ENCODE results near the gene NRL.
A peak's percentile ranks its signal among the peaks of the same experiment; 100 is the strongest.
"Not testable (repeated sequence)": the region's sequence is repeated elsewhere in the genome, so short reads cannot be mapped to it uniquely, and the experiment has no call there.

Gene NRL

DNA sequence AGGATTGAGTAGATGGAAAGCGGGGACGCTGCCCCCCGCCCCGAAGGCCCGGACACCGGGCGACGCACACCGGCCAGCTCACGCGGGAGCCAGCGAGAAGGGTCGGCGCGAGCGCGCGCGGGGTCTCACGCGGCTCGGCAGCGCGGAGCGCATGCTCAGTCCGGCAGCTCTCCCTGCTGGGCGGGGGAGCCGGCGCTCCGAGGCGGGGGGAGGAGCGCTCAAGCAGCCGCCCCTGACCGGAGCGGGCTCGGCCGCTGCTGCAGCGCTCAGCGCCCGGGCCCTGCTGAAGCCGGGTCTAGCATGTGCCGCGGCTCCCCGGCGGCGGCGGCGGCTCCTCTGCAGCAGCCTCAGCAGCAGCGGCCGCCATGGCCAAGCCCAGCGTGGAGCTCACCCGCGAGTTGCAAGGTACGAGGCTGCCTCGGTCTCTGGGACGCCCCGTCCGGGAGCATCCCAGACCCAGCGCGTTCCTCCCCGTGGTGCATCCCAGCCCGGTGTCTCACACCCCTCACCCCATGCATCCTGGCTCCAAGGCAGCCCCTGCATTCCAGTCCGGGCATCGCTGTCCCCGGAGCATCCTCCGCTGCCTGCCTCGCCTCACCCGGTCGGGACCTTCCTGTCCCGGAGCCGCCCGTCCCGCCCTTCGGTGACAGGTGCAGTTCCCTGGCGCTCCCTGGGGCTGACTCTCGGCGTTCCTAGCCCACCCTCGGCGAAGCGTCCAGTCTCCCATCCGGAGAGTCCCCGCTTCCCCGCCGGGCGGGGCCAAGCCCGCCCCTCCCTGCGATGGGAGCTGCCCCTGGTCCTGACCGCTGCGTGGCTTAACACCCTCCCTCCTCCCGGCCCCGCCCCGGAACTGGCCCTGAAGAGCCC, 62.7 kb downstream of the NRL start, which contains the start of gene CARMIL3:
Gene CARMIL3 (plus strand): TSS at position 221 of the 867 bp plus-strand sequence. CDS start 145 bp downstream, at position 366.
- DNase-seq (ENCODE audit: low read depth in 3 of 3): peak in 1 of 3 experiments; percentile 51

DNA sequence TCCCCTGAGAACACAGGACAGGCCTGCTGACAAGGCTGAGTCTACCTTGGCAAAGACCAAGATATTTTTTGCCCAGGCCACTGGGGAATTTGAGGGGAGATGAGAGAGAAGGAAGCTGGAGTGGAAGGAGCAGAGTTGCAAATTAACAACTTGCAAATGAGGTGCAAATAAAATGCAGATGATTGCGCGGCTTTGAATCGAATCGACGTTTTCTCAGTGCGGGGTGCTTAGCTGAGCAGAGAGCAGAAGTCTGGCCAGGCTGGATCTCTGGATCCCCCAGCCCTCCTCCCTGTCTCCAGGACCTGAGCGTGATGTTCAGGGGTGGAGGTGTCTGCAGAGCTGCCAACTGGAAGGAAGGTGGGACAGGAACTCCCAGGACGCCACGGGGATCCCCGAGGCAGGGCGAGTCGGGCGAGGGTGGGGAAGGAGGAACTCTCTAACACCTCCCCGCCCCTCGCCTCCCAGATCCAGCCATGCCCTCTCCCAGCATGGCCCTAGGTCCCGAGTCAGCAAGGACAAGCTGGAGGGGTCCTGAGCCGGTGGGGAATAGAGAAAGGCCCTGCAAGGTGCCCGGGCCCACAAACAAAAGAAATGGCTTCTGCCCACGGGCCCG, 63.5 kb downstream of the NRL start:
- no peak for DNase-seq (ENCODE audit: low read depth in 3 of 3)

DNA sequence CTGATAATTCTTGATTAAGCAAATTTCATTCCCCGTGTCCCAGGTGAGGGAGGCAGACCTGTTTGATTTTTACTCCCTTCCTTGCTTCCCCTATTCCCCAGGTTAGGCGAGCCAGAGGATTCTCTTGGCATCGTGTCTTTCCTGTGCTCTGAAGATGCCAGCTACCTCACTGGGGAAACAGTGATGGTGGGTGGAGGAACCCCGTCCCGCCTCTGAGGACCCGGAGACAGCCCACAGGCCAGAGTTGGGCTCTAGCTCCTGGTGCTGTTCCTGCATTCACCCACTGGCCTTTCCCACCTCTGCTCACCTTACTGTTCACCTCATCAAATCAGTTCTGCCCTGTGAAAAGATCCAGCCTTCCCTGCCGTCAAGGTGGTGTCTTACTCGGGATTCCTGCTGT, 64.0 kb downstream of the NRL start:
- not testable (repeated sequence) for DNase-seq (ENCODE audit: low read depth in 3 of 3)

DNA sequence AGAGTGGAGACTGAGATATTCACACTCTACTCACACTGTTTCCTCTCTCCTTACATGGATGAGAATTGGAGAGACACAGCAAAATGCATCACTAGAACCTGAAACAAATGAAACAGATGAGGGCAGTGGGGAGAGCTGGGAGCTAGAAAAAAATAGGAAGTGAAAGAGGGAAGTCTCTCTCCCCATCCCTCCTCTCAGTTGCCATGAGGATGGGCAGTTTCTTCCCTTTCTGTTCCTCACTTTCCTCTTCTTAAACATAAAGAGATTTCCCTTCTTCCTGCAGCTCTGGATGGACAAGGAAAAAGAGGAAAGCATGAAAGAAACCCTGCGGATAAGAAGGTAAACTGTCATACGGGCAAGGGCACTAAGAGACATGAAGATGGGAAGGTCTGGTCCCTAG, 65.7 kb downstream of the NRL start:
- not testable (repeated sequence) for DNase-seq (ENCODE audit: low read depth in 3 of 3)

DNA sequence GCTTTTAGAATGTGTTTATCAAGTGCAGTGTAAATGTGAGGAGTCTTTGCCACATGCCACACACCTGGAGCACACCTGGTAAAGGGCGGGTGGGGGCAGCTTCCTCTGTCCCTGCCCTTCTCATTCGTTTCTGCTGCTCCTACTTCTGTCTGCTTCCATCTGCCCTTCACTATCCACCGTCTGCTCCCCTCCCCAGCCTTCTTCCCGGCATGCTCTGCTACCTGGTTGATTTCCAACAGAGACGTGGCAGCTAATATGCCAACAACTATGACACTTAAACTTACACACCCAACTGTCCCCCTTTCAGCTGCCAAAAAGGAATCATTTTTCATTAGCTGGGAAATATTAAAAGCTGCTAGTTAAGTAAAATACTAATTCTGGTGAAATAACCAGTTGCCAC, 72.0 kb downstream of the NRL start:
- no peak for DNase-seq (ENCODE audit: low read depth in 3 of 3)

DNA sequence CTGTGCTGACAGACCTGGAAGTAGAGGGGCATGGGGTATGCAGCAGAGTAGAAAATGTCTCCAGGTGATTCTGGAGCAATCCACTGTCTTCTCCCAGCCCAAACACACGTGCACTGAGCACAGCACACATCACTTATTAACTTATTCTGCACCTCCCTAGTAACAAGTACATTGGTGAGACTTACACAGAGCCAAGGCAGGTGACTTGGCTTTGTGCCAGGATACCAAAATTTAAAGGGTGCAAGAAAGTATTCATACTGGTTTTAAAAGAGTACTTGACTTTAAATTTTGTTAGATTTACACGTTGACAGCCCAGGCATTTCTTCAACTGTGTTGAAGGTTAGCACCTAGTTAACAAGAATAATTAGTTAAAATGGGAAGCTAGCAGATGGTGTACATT, 74.1 kb downstream of the NRL start:
- DNase-seq (ENCODE audit: low read depth in 3 of 3): no peak

DNA sequence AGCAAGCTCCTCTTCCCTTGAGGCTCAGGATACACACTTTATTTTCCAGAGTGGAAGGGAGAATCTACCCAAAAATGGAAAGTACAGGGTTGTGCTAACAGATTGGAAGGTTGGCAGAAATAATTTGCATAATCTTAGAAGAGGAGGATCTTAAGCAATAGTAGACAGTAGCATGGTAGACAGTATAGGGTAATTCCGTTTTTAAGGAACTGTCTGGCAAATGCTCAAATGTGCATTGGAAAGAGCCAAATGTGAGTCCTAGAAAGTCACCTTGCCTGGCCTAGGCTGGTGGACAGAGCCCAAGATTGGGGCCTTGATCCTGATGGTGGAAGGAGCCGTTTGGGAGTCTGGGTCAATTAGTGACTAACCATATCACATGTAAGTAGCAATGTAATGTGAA, 76.1 kb downstream of the NRL start:
- no peak for DNase-seq (ENCODE audit: low read depth in 3 of 3)

DNA sequence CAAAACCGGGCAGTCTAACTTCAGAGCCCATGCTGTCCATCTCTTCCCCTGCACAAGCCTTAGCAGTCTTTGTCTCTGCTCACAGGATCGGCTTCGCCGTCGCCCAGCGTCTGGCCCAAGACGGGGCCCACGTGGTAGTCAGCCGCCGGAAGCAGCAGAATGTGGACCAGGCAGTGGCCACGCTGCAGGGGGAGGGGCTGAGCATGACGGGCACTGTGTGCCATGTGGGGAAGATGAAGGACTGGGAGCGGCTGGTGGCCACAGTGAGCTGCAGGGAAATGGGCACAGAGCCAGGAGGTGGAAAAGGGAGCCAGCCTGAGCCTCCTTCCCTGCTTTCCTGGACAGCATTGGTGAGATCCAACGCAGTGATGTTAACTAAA, 77.1 kb downstream of the NRL start:
- no peak for DNase-seq (ENCODE audit: low read depth in 3 of 3)

DNA sequence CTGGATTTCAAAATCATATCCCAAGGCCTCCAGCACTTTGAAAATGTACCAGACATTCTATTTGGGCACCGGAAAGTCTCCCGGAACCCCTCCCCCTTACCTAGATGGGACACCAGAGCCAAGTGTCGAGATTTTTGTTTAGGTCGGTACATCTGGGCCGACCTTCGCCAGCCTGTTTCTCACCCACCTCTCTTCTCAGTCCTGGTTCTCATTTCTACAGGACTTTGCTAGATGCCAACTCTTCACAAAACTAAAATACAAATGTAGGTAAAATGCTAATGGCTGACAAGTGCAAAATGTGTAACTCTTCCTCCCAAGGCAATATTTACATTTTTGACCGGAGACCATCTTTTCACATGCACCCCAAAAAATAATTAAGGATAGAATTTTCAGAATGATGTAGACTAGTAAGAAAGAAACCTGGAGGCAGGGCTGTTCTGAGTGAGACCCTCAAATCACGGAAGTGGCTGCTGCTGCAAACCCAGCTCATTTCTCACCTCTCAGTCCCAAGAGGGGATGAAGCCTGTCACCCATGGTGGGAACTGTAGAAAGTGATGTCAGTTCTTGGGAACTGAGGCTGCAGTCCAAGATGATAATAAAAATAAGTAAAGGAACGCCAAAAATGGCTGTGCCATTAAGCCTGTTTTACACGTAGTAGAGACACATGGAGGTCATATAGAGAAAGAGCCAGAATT, 77.6 kb downstream of the NRL start:
- DNase-seq (ENCODE audit: low read depth in 3 of 3): not testable (repeated sequence)

DNA sequence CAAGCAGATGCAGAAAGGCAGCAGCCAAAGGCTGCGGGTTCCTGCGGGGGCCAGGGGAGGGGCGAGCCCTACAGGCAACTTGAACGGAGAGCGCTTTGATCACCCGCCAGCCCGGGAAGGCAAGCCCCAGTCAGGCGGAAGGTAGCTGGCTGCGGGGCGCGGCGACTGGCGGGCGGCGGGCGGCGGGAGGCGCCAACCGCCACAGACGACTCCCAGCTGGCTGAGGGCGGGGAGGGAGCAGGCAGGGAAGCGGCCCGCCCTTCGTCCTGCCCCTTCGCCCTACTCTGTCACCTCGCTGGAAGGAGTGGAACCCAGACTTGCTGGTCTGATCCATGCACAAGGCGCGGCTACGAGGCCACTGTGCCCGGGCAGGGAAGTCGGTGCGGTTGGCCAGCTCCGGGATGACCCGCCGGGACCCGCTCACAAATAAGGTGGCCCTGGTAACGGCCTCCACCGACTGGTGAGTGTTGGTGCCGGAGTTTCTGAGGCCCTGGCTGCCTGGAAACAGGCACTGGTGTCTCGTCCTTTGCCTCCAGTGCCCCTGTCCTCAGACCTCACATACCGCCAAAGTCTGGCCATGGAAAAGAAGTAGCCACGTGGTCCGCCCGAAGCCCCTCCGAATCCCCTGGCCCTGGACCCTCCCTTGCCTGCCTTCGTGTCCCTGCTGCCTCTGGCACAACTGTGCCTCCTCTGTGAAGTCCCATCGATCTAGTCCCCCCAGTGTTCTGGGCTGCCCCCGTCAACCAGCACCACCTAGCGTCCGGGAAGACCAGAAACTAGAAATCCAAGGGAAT, 78.4 kb downstream of the NRL start:
- peak in 2 of 3 experiments; percentile 38 to 62 for DNase-seq (ENCODE audit: low read depth in 3 of 3)

DNA sequence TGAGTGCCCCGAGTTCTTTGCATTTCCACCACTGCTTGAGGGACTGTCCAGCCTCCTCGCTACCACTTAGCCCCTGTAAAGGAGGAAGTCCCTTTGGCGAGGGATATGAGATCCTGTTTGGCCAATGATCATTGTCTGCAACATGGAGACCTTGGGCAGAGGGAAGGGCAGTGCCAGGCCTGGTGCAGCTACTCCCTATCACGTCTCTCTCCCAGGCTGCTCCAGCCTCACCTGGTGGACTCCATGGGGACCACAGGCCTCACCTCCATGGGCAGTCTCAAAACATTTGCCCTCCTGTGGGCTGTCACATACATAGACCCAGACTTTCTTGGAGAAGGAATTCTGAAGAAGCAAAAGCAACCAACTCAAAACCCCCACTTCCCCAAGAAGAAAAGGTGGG, 79.0 kb downstream of the NRL start:
- not testable (repeated sequence) for DNase-seq (ENCODE audit: low read depth in 3 of 3)

DNA sequence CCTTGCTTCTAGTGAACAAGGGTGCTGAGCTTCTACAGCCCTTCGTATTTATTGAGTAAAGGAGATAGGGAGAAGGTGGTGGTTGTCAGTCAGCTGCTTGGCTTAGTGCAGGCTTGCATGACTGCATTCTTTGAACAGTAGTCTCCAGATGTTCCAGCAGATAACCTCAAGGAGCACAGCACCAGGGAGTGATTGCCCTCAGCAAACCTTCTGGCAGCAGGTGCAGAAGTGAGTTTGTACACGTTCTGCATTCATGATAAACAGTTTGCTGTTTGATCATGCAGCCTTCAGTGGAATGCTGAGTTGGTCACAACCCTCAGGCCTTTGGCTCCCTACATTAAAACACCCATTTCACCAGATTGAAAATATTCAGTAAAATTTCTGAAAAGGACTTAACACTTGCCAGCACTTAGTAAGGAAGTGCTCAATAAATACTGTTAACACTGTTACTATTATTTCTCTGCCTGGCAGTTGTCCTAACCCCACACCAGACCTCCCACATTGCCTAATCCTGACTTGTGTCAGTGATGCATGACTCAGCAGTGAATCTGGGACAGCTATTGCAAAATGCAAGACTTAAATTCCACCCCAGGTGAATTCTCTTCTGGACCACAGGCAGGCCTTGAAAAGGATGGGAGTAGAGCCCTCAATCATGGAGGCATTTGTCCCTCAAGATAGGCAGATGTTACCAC, 81.9 kb downstream of the NRL start:
- DNase-seq (ENCODE audit: low read depth in 3 of 3): no peak

DNA sequence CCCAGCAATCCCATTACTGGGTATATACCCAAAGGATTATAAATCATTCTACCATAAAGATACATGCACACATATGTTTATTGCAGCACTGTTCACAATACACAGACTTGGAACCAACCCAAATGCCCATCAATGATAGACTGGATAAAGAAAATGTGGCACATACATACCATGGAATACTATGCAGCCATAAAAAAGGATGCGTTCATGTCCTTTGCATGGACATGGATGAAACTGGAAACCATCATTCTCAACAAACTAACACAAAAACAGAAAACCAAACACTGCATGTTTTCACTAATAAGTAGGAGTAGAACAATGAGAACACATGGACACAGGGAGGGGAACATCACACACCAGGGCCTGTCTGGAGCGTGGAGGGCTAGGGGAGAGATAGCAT, 83.4 kb downstream of the NRL start:
- DNase-seq (ENCODE audit: low read depth in 3 of 3): not testable (repeated sequence)

DNA sequence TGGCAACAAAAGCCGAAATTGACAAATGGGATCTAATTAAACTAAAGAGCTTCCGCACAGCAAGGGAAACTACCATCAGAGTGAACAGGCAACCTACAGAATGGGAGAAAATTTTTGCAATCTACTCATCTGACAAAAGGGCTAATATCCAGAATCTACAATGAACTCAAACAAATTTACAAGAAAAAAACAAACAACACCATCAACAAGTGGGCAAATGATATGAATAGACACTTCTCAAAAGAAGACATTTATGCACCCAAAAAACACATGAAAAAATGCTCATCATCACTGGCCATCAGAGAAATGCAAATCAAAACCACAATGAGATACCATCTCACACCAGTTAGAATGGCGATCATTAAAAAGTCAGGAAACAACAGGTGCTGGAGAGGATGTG, 85.1 kb downstream of the NRL start:
- DNase-seq (ENCODE audit: low read depth in 3 of 3): not testable (repeated sequence)
